Measurements from ENCODE around the gene CYP2W1. TPM values are rescaled to one million over a fixed set of nuclear protein-coding genes. Genes with fewer than 3 reads are reported as not detected.
"Not testable (repeated sequence)": the region's sequence is repeated elsewhere in the genome, so short reads cannot be mapped to it uniquely, and the experiment has no call there.

Gene CYP2W1
- total RNA-seq, 1 donor from 2014 or later: 2.0 TPM

DNA sequence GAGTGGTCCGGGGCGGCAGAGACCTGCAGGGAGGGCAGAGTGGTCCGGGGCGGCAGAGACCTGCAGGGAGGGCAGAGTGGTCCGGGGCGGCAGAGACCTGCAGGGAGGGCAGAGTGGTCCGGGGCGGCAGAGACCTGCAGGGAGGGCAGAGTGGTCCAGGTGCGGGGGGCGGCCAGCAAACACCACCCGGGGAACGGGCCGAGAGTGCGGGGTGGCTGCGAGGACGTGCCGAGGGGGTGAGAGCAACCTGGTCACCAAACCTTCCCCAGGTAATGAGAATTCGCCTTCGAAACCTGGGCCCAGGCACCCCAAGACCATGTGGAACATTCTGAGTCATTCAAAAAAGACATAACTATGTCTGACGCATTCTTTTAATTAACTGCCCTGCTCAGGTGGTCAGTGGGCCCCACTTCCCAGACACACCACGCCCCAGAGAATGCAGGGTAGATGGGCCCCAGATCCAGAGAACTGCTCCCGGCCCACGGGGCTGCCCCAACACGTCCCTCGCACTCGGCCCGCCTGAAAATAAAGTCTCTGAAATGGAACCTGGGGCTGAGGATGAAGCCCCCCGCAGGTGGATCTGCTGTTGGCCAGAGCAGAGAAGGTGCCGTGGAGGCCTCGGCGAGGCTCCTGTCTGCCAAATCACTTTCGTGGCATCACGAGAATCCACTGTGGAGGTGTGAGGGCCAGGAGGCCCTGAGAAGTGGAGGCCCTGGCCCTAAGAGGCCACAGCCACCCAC lies 48.9 kb downstream of the CYP2W1 start:
- intact Hi-C loops (cut with DNase I): no loop called here
- H3K4me3 ChIP-seq: no peak overlapping the region
- peaks cover 25% of the 10 kb centered on the region for H3K4me1 ChIP-seq
- H3K27me3 ChIP-seq: no peaks in the 10 kb centered on the region
- DNase-seq (ENCODE audit: extremely low spot score in 2 of 2): no peak
- no peak overlapping the region for H3K27ac ChIP-seq
- no peak for TF ChIP-seq POLR2AphosphoS5 (IDR thresholded peaks at IDR 0.05; ENCODE audit: insufficient read depth in 1 of 2, low read depth in 1 of 2)
- TF ChIP-seq, protein P1, sequence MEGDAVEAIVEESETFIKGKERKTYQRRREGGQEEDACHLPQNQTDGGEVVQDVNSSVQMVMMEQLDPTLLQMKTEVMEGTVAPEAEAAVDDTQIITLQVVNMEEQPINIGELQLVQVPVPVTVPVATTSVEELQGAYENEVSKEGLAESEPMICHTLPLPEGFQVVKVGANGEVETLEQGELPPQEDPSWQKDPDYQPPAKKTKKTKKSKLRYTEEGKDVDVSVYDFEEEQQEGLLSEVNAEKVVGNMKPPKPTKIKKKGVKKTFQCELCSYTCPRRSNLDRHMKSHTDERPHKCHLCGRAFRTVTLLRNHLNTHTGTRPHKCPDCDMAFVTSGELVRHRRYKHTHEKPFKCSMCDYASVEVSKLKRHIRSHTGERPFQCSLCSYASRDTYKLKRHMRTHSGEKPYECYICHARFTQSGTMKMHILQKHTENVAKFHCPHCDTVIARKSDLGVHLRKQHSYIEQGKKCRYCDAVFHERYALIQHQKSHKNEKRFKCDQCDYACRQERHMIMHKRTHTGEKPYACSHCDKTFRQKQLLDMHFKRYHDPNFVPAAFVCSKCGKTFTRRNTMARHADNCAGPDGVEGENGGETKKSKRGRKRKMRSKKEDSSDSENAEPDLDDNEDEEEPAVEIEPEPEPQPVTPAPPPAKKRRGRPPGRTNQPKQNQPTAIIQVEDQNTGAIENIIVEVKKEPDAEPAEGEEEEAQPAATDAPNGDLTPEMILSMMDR (IDR thresholded peaks at IDR 0.05): no peak
- TF ChIP-seq POLR2A (IDR thresholded peaks at IDR 0.05): no peak
- no peaks in the 10 kb centered on the region for H3K9me3 ChIP-seq
- H3K36me3 ChIP-seq: no peaks in the 10 kb centered on the region

DNA sequence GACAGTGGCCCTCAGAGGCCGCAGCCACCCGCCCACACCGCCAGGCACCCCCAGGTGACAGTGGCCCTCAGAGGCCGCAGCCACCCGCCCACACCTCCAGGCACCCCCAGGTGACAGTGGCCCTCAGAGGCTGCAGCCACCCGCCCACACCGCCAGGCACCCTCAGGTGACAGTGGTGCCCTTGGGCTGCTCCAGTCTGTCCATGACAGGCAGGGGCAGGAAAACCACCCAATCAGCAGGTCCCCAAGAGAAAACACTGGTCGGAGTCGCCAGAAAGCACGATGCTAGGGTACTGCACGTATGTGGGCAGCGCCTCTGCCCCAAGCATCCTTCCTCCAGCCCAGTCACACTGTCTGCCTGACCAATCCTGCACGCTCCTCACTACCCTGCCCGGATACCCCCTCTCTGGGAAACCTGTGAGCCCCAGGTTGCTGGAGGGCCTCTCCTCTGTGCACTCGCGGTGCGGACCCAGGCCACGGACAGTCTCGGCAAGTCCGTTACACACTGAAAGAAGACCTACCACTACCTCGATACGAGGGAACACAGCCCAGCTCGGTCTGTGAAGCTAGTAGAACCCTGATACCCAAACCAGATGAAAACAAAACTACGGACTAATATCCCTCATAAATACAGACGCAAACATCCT lies 49.7 kb downstream of the CYP2W1 start:
- H3K4me3 ChIP-seq: no peak overlapping the region
- H3K36me3 ChIP-seq: no peaks in the 10 kb centered on the region
- H3K9me3 ChIP-seq: no peaks in the 10 kb centered on the region
- no peaks in the 10 kb centered on the region for H3K27me3 ChIP-seq
- DNase-seq (ENCODE audit: extremely low spot score in 2 of 2): no peak
- H3K4me1 ChIP-seq: peaks cover 17% of the 10 kb centered on the region
- no peak overlapping the region for H3K27ac ChIP-seq
- intact Hi-C loops (cut with DNase I): no loop called here
- TF ChIP-seq, protein P1 (IDR thresholded peaks at IDR 0.05): no peak
- TF ChIP-seq POLR2AphosphoS5 (IDR thresholded peaks at IDR 0.05; ENCODE audit: insufficient read depth in 1 of 2, low read depth in 1 of 2) (no peak), POLR2A (IDR thresholded peaks at IDR 0.05) (no peak)

DNA sequence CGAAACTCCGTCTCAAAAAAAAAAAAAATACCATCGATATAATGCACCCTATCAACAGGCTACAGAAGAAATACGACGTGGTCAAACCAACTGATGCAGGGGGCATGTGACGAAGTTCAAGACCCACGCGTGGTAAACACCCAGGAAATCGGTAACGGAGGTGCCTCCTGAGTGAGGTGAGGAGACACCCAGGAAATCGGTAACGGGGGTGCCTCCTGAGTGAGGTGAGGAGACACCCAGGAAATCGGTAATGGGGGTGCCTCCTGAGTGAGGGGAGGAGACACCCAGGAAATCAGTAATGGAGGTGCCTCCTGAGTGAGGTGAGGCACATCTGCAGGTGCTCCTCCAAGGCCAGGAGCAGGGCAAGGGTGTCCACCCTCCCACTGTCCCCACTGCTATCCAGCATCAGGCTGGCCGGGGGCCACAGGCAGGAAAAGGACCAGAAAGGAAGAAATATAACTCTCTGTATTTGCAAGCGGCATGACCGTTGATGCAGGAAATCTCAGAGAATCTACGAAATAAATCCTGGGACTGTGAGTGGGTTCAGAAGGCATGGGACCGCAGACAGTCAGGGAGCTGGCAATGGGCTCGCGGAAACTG lies 50.7 kb downstream of the CYP2W1 start:
- no peaks in the 10 kb centered on the region for H3K9me3 ChIP-seq
- H3K36me3 ChIP-seq: no peaks in the 10 kb centered on the region
- TF ChIP-seq POLR2A (IDR thresholded peaks at IDR 0.05) (no peak), POLR2AphosphoS5 (IDR thresholded peaks at IDR 0.05; ENCODE audit: insufficient read depth in 1 of 2, low read depth in 1 of 2) (no peak)
- TF ChIP-seq, protein P1 (IDR thresholded peaks at IDR 0.05): no peak
- H3K4me3 ChIP-seq: no peak overlapping the region
- no peak overlapping the region for H3K27ac ChIP-seq
- peaks cover 12% of the 10 kb centered on the region for H3K4me1 ChIP-seq
- H3K27me3 ChIP-seq: no peaks in the 10 kb centered on the region
- intact Hi-C loops (cut with DNase I): no loop called here
- DNase-seq (ENCODE audit: extremely low spot score in 2 of 2): no peak

DNA sequence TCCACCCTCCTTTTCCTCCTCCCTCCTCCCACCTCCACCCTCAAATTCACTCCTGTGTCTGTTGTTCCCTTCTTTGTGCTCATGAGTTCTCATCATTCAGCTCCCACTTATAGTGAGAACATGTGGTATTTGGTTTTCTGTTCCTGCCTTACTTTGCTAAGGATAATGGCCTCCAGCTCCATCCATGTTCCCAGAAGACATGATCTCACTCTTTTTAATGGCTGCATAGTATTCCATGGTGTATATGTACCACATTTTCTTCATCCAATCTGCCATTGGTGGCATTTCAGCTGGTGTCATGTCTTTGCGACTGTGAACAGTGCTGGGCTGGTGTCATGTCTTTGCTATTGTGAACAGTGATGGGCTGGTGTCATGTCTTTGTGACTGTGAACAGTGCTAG lies 51.8 kb downstream of the CYP2W1 start:
- intact Hi-C loops (cut with DNase I); DNase-seq (ENCODE audit: extremely low spot score in 2 of 2): not testable (repeated sequence)

DNA sequence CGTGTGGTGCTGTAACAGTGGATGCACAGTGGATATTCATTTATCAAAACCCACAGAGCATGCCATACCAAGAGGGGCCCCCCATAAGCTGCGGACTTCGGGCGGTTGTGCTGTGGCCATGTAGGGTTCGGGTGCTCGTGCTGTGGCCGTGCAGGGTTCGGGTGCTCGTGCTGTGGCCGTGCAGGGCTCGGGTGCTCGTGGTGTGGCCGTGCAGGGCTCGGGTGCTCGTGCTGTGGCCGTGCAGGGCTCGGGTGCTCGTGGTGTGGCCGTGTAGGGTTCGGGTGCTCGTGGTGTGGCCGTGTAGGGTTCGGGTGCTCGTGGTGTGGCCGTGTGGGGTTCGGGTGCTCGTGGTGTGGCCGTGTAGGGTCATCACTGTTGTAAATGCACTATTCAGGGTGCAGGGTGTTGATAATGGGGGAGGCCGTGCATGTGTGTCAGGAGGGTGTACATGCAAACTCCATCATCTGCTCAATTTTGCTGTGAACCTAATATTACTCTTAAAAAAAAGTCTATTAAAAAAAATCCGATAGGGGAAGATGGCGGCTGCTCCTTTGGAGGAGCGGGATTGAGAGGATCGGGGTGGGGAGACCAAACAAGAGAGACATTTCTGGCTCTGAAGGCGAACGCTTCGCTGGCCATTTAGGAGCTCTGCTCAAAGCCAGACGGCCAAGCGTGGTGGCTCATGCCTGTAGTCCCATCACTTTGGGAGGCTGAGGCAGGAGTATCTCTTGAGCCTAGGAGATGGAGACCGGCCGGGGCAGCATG lies 53.4 kb downstream of the CYP2W1 start:
- DNase-seq (ENCODE audit: extremely low spot score in 2 of 2); H3K4me1 ChIP-seq; H3K36me3 ChIP-seq; H3K27me3 ChIP-seq; H3K27ac ChIP-seq; H3K4me3 ChIP-seq; intact Hi-C loops (cut with DNase I); H3K9me3 ChIP-seq: not testable (repeated sequence)

More for the DNA sequence above, 51.8 kb downstream of the CYP2W1 start:
- not testable (repeated sequence) for H3K4me3 ChIP-seq, H3K36me3 ChIP-seq, H3K27ac ChIP-seq, H3K27me3 ChIP-seq, H3K4me1 ChIP-seq, H3K9me3 ChIP-seq

MicroRNAs within 50 kb of the gene (microRNA counts, 767-probe panel; counts per million panel counts)
- microRNA hsa-miR-339-3p: 238 to 261 counts per million in 2 donors
- microRNA hsa-miR-339-5p: 238 to 261 counts per million in 2 donors

Small RNA genes within 50 kb of the gene (microRNA-seq; reads per million reads assigned to microRNA genes)
- 427 reads per million, percentile 70 among the genes with 10 or more reads in this experiment for gene MIR339 (ENCODE audit: borderline number of aligned reads, borderline replicate concordance)

Small RNA genes within 50 kb of the gene (small RNA-seq; reads per million reads assigned to genes)
- gene MIR339: 4.0 reads per million, percentile 83 among the genes with 10 or more reads in this experiment

Other genes starting within 250 kb of the CYP2W1 start
- 170 TPM for gene SUN1, start 150.7 kb upstream of the CYP2W1 start, total RNA-seq
- 35.8 TPM for gene GET4, start 106.6 kb upstream of the CYP2W1 start, total RNA-seq
- gene ADAP1, start 28.5 kb upstream of the CYP2W1 start, total RNA-seq: 4.2 TPM
- gene COX19, start 7.6 kb upstream of the CYP2W1 start, total RNA-seq: 10.8 TPM
- 36.1 TPM for gene GPR146, start 61.4 kb downstream of the CYP2W1 start, total RNA-seq
- 8.3 TPM for gene GPER1, start 104.9 kb downstream of the CYP2W1 start, total RNA-seq
- 30.9 TPM for gene ZFAND2A, start 177.0 kb downstream of the CYP2W1 start, total RNA-seq
- not detected for gene UNCX, start 249.7 kb downstream of the CYP2W1 start, total RNA-seq

Data from vagina (tissue), 2 donors.